Measurements from ENCODE around the gene ULK4.

DNA sequence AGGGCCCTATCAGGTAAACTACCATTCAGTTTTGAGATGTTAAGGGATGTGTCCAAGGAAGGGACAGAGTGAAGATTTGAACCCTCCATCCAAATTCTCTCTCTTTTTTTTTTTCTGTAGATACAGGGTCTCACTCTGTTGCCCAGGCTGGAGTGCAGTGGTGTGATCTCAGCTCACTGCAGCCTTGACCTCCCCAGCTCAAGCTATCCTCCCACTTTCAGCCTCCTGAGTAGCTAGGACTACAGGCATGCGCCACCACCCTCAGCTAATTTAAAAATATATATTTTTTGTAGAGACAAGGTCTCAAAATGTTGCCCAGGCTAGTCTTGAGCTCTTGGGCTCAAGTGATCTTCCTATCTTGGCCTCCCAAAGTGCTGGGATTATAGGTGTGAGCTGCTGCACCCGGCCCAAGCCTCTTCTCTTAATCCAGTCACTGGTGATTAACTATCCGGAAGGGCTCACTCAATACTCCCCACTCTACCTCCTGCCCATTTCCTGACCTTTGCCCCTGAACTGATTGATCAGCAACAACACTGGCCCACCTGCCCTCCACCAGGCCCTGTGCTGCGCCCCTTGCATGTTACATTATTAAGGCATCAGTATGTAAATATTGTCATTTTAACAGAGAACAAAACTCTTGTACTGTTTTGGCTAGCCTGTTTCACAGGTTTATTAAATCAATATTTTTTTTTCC lies 597.9 kb downstream of the ULK4 start:
- TF ChIP-seq, protein P1, sequence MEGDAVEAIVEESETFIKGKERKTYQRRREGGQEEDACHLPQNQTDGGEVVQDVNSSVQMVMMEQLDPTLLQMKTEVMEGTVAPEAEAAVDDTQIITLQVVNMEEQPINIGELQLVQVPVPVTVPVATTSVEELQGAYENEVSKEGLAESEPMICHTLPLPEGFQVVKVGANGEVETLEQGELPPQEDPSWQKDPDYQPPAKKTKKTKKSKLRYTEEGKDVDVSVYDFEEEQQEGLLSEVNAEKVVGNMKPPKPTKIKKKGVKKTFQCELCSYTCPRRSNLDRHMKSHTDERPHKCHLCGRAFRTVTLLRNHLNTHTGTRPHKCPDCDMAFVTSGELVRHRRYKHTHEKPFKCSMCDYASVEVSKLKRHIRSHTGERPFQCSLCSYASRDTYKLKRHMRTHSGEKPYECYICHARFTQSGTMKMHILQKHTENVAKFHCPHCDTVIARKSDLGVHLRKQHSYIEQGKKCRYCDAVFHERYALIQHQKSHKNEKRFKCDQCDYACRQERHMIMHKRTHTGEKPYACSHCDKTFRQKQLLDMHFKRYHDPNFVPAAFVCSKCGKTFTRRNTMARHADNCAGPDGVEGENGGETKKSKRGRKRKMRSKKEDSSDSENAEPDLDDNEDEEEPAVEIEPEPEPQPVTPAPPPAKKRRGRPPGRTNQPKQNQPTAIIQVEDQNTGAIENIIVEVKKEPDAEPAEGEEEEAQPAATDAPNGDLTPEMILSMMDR (IDR thresholded peaks at IDR 0.05 in 8 of 11, conservative IDR thresholded peaks at IDR 0.05 in 3 of 11), result no peak
- no peak for TF ChIP-seq POLR2AphosphoS5 (IDR thresholded peaks at IDR 0.05)

All from spleen (tissue), 7 donors.